HCT116 (cell line): ENCODE results near the gene TMEM138. TPM values are rescaled to one million over a fixed set of nuclear protein-coding genes. Genes with fewer than 3 reads are reported as not detected.

ENCODE experiments used
- ATAC-seq: fragments of 200-7000 bp; cut with Tn5 transposase; 2 replicates; pipeline ENCODE4 v1.9.1; 2020; ENCODE audit warnings: mild to moderate bottlenecking, moderate library complexity
- BruUV-seq: library from RNA; stranded (reverse); fragments of 400-500 nt; replicated peaks from 2 replicates; lab custom pipeline; 2021; lab: Mats Ljungman, UMichigan
- CTCF ChIA-PET: fragments of 300-600 bp; sonication (Branson Sonifier 250); formaldehyde crosslinking; loops from one replicate; lab custom pipeline; 2021; ENCODE audit warnings: antibody characterized with exemption; lab: Charles Lee
- POLR2A ChIA-PET: fragments of 300-600, 350-600 bp; sonication (Branson Sonifier 250); formaldehyde crosslinking; loops from one replicate; lab custom pipeline; 2021; ENCODE audit warnings: antibody characterized with exemption; lab: Charles Lee
- RAD21 ChIA-PET, 2 experiments: fragments of 300-600 bp; sonication (Branson Sonifier 250); formaldehyde crosslinking; loops; one replicate each; lab custom pipeline; 2023; ENCODE audit warnings: low total read pairs in 2 of 2; ENCODE audit not compliant: uncharacterized antibody in 2 of 2, unreplicated experiment in 2 of 2, low non-redundant PET in 1 of 2; lab: Charles Lee
- DNase-seq: peaks from one replicate; pipeline ENCODE4 v3.0.0-alpha.2; 2010; ENCODE audit warnings: low read depth, low spot score
- H2AFZ ChIP-seq: fragments of 200-600 bp; shearing (Covaris generic), sonication (generic); 2 replicates; pipeline ENCODE4 v1.6.1; 2017; ENCODE audit warnings: low read depth, mixed run types, mixed read lengths, antibody characterized with exemption, low read length; ENCODE audit not compliant: poor library complexity, severe bottlenecking
- H3K27ac ChIP-seq: 2 replicates; pipeline ENCODE4 v1.5.1; 2012; ENCODE audit warnings: low read depth, low read length
- H3K27me3 ChIP-seq: fragments of 200-600 bp; sonication (generic); 2 replicates; pipeline ENCODE4 v1.6.1; 2016; ENCODE audit warnings: mixed run types, low read length, mixed read lengths; ENCODE audit not compliant: insufficient read depth
- H3K36me3 ChIP-seq, 2 experiments: fragments of 200-500 bp in 1 of 2; fragments of 200-600 bp in 1 of 2; sonication (Bioruptor generic) in 1 of 2; sonication (generic) in 1 of 2; 2 replicates each; pipeline versions ENCODE4 v1.5.1 to v1.6.1; 2014 to 2016; ENCODE audit warnings: low read length in 2 of 2, inconsistent platforms in 1 of 2, mixed read lengths in 1 of 2, mixed run types in 1 of 2; ENCODE audit not compliant: insufficient read depth in 2 of 2, control insufficient read depth in 1 of 2
- H3K4me1 ChIP-seq, 2 experiments: fragments of 200-600 bp in 1 of 2; sonication (generic) in 1 of 2; 2 replicates each; pipeline versions ENCODE4 v1.5.1 to v1.6.1; 2012 to 2017; ENCODE audit warnings: low read length in 2 of 2, inconsistent platforms in 1 of 2, mild to moderate bottlenecking in 1 of 2, mixed read lengths in 1 of 2, mixed run types in 1 of 2, moderate library complexity in 1 of 2; ENCODE audit not compliant: insufficient read depth in 2 of 2, control insufficient read depth in 1 of 2
- H3K4me2 ChIP-seq: fragments of 200-600 bp; sonication (generic); 2 replicates; pipeline ENCODE4 v1.6.1; 2017; ENCODE audit warnings: mixed run types, low read length, mixed read lengths
- H3K4me3 ChIP-seq, 2 experiments: fragments of 200-600 bp in 1 of 2; sonication (generic) in 1 of 2; replicated peaks in 1 of 2; 2 replicates each; pipeline ENCODE4 v1.5.1; 2011 to 2016; ENCODE audit warnings: low read length in 2 of 2, control low read depth in 1 of 2, low read depth in 1 of 2, mild to moderate bottlenecking in 1 of 2, mixed read lengths in 1 of 2, mixed run types in 1 of 2
- H3K79me2 ChIP-seq: fragments of 200-600 bp; sonication (generic); 2 replicates; pipeline ENCODE4 v1.6.1; 2017; ENCODE audit warnings: mild to moderate bottlenecking, mixed run types, low read length, moderate library complexity, mixed read lengths; ENCODE audit not compliant: insufficient read depth
- H3K9ac ChIP-seq: fragments of 200-600 bp; sonication (generic); 2 replicates; pipeline ENCODE4 v1.6.1; 2016; ENCODE audit warnings: low read length, mixed read lengths
- H3K9me2 ChIP-seq: fragments of 200-600 bp; sonication (generic), shearing (Covaris generic); 2 replicates; pipeline ENCODE4 v1.6.1; 2017; ENCODE audit warnings: mixed run types, mild to moderate bottlenecking, moderate library complexity; ENCODE audit not compliant: insufficient read depth
- H3K9me3 ChIP-seq, 2 experiments: fragments of 200-500 bp in 1 of 2; fragments of 200-600 bp in 1 of 2; sonication (Bioruptor generic) in 1 of 2; sonication (generic) in 1 of 2; 2 replicates each; pipeline ENCODE4 v1.6.1; 2014 to 2017; ENCODE audit warnings: low read length in 2 of 2, mixed read lengths in 2 of 2, inconsistent platforms in 1 of 2, low read depth in 1 of 2, mild to moderate bottlenecking in 1 of 2, mixed run types in 1 of 2, moderate library complexity in 1 of 2; ENCODE audit not compliant: control insufficient read depth in 1 of 2, insufficient read depth in 1 of 2
- H4K20me1 ChIP-seq: fragments of 200-600 bp; sonication (generic), shearing (Covaris generic); 2 replicates; pipeline ENCODE4 v1.6.1; 2017; ENCODE audit warnings: mixed run types, mild to moderate bottlenecking, moderate library complexity; ENCODE audit not compliant: insufficient read depth
- EZH2phosphoT487 ChIP-seq: fragments of 200-600 bp; IDR thresholded peaks from 2 replicates; pipeline ENCODE4 v1.6.1; 2018; ENCODE audit warnings: antibody characterized with exemption, borderline replicate concordance
- FOSL1 ChIP-seq: IDR thresholded peaks from 2 replicates; pipeline ENCODE4 v1.6.1; 2012; ENCODE audit warnings: low read depth
- POLR2A ChIP-seq: IDR thresholded peaks from 2 replicates; pipeline ENCODE4 v1.7.0; 2011; ENCODE audit warnings: borderline replicate concordance; ENCODE audit not compliant: insufficient read depth, insufficient read length; ENCODE audit errors: extremely low read depth
- ZBTB33 ChIP-seq: IDR thresholded peaks from 2 replicates; pipeline ENCODE4 v1.6.1; 2011; ENCODE audit warnings: mild to moderate bottlenecking, low read length, moderate library complexity; ENCODE audit not compliant: insufficient replicate concordance; ENCODE audit errors: extremely low read depth
- ZNF274 ChIP-seq: fragments of 200-500 bp; sonication (Bioruptor generic); IDR thresholded peaks from 2 replicates; pipeline ENCODE4 v1.6.1; 2014; ENCODE audit warnings: mild to moderate bottlenecking, low read depth, low read length, inconsistent platforms
- intact Hi-C: fragments of 100-400 bp; cut with micrococcal nuclease; formaldehyde crosslinking; loops from 2 replicates; pipeline ENCODE4 v1.10.0; 2022
- total RNA-seq: library from RNA; stranded (reverse); gene quantifications from one replicate; pipeline ENCODE4 v1.2.1, GENCODE V29; 2021; ENCODE audit not compliant: unreplicated experiment

Gene TMEM138
- total RNA-seq, 1 experiment from 2014 or later: 45.0 TPM

DNA sequence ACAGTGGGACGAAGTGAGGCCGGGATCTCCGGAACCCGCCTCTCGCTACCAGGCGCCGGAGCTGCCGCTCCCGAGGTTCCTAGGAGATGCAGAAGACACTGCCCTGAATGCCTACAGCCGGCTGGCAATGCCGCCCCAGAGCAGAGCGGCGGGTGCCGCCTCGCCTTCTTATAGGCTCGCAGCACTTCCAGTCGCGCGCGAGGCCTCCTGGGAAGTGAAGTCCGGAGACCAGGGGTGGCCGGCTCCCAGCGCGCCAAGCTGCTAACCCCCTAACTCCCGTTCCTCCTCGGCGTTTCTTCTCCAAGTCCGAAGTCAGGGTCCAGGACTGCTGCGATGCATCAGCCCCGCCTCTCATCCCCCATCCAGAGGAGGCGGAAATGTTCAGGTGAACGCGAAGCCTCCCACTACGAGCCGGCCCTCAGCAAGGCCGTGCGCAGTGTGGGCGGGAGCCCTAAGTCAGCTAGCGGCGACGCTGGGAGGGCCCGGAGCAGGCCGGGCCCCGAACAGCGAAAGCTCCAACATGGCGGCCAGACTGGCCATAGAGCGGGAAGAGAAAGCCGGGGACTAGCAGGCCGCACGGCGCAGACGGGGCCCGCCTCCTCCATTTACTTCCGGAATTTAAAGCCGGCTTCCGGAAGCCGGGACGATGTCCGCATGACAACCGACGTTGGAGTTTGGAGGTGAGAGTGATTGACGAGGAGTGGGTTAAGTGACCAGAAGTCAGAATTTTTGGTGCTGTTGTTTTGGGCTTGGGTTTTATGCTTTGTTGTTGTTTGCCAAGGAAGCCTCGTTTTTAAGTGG is at the start of gene TMEM138, which contains the start of gene CYB561A3 (continued):
- no peak for TF ChIP-seq ZBTB33
- TF ChIP-seq ZNF274: no peak
- TF ChIP-seq POLR2A: peak; percentile 92
- no peak for TF ChIP-seq EZH2phosphoT487

- ChIA-PET POLR2A (no interaction called here), CTCF (no interaction called here)
These were observed 46.9 kb upstream of the TMEM138 start for GRCh38 chr11:61315260-61315659.

More at GRCh38 chr11:61315260-61315659, 46.9 kb upstream of the TMEM138 start:
- Histone ChIP-seq H3K36me3 (peaks cover 68 to 79% of the 10 kb centered on the region in 2 experiments), H3K79me2 (peaks cover 7% of the 10 kb centered on the region; the same call in 1 of the 2 replicates), H4K20me1 (peaks cover 4% of the 10 kb centered on the region; the same call in 1 of the 2 replicates), H3K27ac (no peak overlapping the region), H3K9me2 (no peaks in the 10 kb centered on the region), H3K4me3 (no peak overlapping the region), H2AFZ (no peak overlapping the region), H3K4me2 (no peak overlapping the region), H3K9ac (no peak overlapping the region), H3K9me3 (no peaks in the 10 kb centered on the region), H3K4me1 (no peaks in the 10 kb centered on the region), H3K27me3 (no peaks in the 10 kb centered on the region)
- no peak for ATAC-seq
- intact Hi-C loops: loop anchor here (5.0 kb wide), 1 partner anchor 92 kb away; no protein-coding TSS in a partner anchor
- no TSS peak for BruUV-seq
- no peak for TF ChIP-seq FOSL1
- TF ChIP-seq ZBTB33: no peak
- RAD21 ChIA-PET: no interaction called here
- no peak for DNase-seq
